Activated CD4-positive, alpha-beta T cell treated with anti-CD3 and anti-CD28 coated beads for 36 hours (primary cell): ENCODE measurements around the gene C2CD4B. TPM values are rescaled to one million over a fixed set of nuclear protein-coding genes. Genes with fewer than 3 reads are reported as not detected.

Experiments
- ATAC-seq: fragments of 200-7000 bp; cut with Tn5 transposase; one replicate; pipeline ENCODE4 v1.10.0; 2021; ENCODE audit warnings: mild to moderate bottlenecking, moderate library complexity
- CTCF ChIA-PET: fragments of 350-600 bp; sonication (Branson Sonifier 250); formaldehyde crosslinking; loops from one replicate; lab custom pipeline; 2021; ENCODE audit warnings: antibody characterized with exemption; lab: Charles Lee
- POLR2A ChIA-PET: fragments of 350-600 bp; sonication (Branson Sonifier 250); formaldehyde crosslinking; loops from one replicate; lab custom pipeline; 2021; ENCODE audit warnings: antibody characterized with exemption, inconsistent platforms; lab: Charles Lee
- DNase-seq: peaks from one replicate; pipeline ENCODE4 v3.0.0-alpha.2; 2020
- H3K27ac Mint-ChIP-seq: one replicate; pipeline ENCODE4 v1.8.0; 2021; ENCODE audit warnings: mixed read lengths
- H3K27me3 Mint-ChIP-seq: one replicate; pipeline ENCODE4 v1.8.0; 2021; ENCODE audit warnings: mixed read lengths
- H3K36me3 Mint-ChIP-seq: one replicate; pipeline ENCODE4 v1.8.0; 2021; ENCODE audit warnings: low read depth, mixed read lengths
- H3K4me1 Mint-ChIP-seq: one replicate; pipeline ENCODE4 v1.8.0; 2021; ENCODE audit warnings: mixed read lengths
- H3K4me3 Mint-ChIP-seq: one replicate; pipeline ENCODE4 v1.8.0; 2021; ENCODE audit warnings: mild to moderate bottlenecking, moderate library complexity, mixed read lengths
- H3K9me3 Mint-ChIP-seq: one replicate; pipeline ENCODE4 v1.8.0; 2021; ENCODE audit warnings: low read depth, mixed read lengths
- intact Hi-C, 2 experiments: fragments of 100-400 bp; cut with DNase I in 1 of 2; cut with micrococcal nuclease in 1 of 2; formaldehyde crosslinking; loops; one replicate each; pipeline versions ENCODE4 v1.14.2 to v1.15.1; 2022 to 2024; cut with DNase I, micrococcal nuclease
- total RNA-seq, 2 experiments: library from RNA; stranded (reverse); gene quantifications; one replicate each; pipeline ENCODE4 v1.2.3, GENCODE V29; 2021

C2CD4B gene
- total RNA-seq, 2 experiments from 2014 or later: 0.19 to 0.37 TPM

DNA sequence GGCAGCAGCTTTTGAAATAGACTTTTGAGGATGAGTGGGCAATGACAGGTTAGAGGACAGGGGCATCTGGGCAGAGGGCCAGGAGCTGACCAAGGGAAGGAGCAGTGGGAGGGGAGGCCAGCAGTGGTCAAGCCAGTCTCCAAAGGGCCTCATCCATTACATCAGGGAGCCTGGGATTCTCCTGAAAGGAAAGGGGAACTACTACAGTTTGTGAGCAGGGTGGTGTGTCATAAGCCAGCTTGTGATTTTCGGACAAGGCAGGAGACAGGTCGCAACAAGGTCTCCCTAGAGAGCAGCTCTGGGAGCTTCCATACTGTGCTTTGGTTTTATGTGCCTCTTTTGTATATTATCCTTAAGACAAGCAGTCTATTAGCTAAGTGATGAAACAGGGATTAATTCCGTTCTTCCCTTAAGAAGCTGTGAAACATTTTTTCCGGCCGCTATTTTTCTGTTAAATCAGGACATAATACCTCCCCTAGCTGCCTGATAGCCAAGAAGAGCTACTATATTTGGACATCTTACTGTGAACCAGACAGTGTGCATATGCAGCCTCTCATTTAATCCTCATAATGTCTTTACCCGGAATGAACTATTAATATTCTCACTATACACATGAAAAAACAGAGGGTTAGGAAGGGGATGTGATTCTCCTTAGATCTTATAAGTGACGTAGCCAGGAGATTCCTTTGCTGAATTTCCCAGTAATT is 46.4 kb downstream of the C2CD4B start:
- POLR2A ChIA-PET: interaction anchor here (0.6 to 1.0 kb wide), 3 partner anchors 19 to 1003 kb away, joined by 3 to 4 read pairs (median 4); partner anchors contain the start of gene LACTB

DNA sequence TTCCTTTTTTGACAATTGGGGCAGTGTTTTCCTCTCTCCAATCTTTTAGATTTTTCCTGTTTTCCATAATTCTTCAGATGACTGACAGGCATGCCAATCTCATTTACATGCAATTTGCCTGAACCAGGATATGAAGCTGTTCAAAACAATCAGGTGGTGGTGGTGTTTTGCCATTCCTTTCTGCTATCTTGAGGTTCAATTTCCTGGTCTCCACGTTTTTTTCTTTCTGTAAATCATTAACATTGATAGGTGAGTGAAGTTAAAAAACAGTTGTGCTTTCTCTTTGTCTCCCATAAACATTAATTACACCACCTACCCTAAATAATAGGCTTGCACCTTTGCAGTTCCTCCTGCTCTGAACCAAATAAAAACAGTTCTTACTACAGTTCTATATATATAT is 49.2 kb downstream of the C2CD4B start:
- Mint-ChIP-seq H3K27ac (no peak overlapping the region), H3K4me3 (no peak overlapping the region), H3K36me3 (peaks cover 2% of the 10 kb centered on the region), H3K9me3 (no peaks in the 10 kb centered on the region), H3K27me3 (no peaks in the 10 kb centered on the region), H3K4me1 (peaks cover 29% of the 10 kb centered on the region)
- intact Hi-C loops: loop anchor here (5.0 to 10.0 kb wide), 3 partner anchors 36 to 599 kb away; partner anchors contain the start of gene C2CD4A (in 1 of the 2)
- CTCF ChIA-PET: interaction anchor here (0.9 kb wide), 2 partner anchors 9 to 56 kb away, joined by 3 read pairs; partner anchors contain the start of gene VPS13C
- DNase-seq: no peak
- no peak for ATAC-seq
- POLR2A ChIA-PET: no interaction called here

More for the DNA sequence above, 46.4 kb downstream of the C2CD4B start:
- peaks cover 2% of the 10 kb centered on the region for H3K36me3 Mint-ChIP-seq
- peak overlapping the region; percentile 94 for H3K27ac Mint-ChIP-seq
- no peaks in the 10 kb centered on the region for H3K27me3 Mint-ChIP-seq
- peak overlapping the region; percentile 17 for H3K4me3 Mint-ChIP-seq
- ATAC-seq: no peak
- DNase-seq: no peak
- no peaks in the 10 kb centered on the region for H3K9me3 Mint-ChIP-seq
- CTCF ChIA-PET: interaction anchor here (0.5 to 1.3 kb wide), 6 partner anchors 16 to 1790 kb away, joined by 3 to 5 read pairs (median 3); no protein-coding TSS in a partner anchor
- peaks cover 42% of the 10 kb centered on the region for H3K4me1 Mint-ChIP-seq
- intact Hi-C loops: loop anchor here (1.0 to 10.0 kb wide), 7 partner anchors 8 to 596 kb away; partner anchors contain the start of genes C2CD4A (in 1 of the 2) and VPS13C (in 1 of the 2)

Other genes starting within 250 kb of the C2CD4B start
- gene VPS13C, start 104.8 kb downstream of the C2CD4B start, total RNA-seq: 10 to 100 TPM; 40.1 to 47.2 TPM
- under 1 TPM; 0.61 to 0.73 TPM for gene C2CD4A, start 98.3 kb downstream of the C2CD4B start, total RNA-seq
- 1 to 10 TPM; 2.3 to 2.8 TPM for gene TLN2, start 225.3 kb upstream of the C2CD4B start, total RNA-seq